GM23338 (cell line): ENCODE results near the gene SCN2B. TPM values are rescaled to one million over a fixed set of nuclear protein-coding genes. Genes with fewer than 3 reads are reported as not detected.

Experiments used
- ATAC-seq: fragments of 200-7000 bp; cut with Tn5 transposase; 3 replicates; pipeline ENCODE4 v1.9.1; 2020
- DNase-seq: peaks from one replicate; pipeline ENCODE4 v3.0.0-alpha.2; 2015; ENCODE audit warnings: low spot score
- H2AFZ ChIP-seq: fragments of 200-600 bp; sonication (generic); 2 replicates; pipeline ENCODE4 v1.8.0; 2016; ENCODE audit warnings: antibody characterized with exemption, mild to moderate bottlenecking, moderate library complexity
- H3F3A ChIP-seq: fragments of 200-600 bp; sonication (generic); replicated peaks from 2 replicates; pipeline ENCODE4 v1.8.0; 2017; ENCODE audit warnings: antibody characterized with exemption, mixed run types, low read depth
- H3K27ac ChIP-seq: fragments of 200-600 bp; sonication (generic); 2 replicates; pipeline ENCODE4 v1.6.1; 2016; ENCODE audit warnings: low read depth
- H3K27me3 ChIP-seq: fragments of 200-600 bp; sonication (generic); 2 replicates; pipeline ENCODE4 v1.8.0; 2016; ENCODE audit warnings: mild to moderate bottlenecking, mixed run types, moderate library complexity; ENCODE audit not compliant: insufficient read depth
- H3K36me3 ChIP-seq: fragments of 200-600 bp; sonication (generic); 2 replicates; pipeline ENCODE4 v1.8.0; 2016; ENCODE audit warnings: mild to moderate bottlenecking; ENCODE audit not compliant: insufficient read depth
- H3K4me1 ChIP-seq: fragments of 200-600 bp; sonication (generic); 2 replicates; pipeline ENCODE4 v1.8.0; 2016; ENCODE audit warnings: mild to moderate bottlenecking, moderate library complexity; ENCODE audit not compliant: insufficient read depth
- H3K4me2 ChIP-seq: fragments of 200-600 bp; sonication (generic); 2 replicates; pipeline ENCODE4 v1.7.1; 2017; ENCODE audit warnings: mixed run types
- H3K4me3 ChIP-seq: fragments of 200-600 bp; sonication (generic); 2 replicates; pipeline ENCODE4 v1.6.1; 2016; ENCODE audit warnings: mixed run types
- H3K79me2 ChIP-seq: fragments of 200-600 bp; sonication (generic); replicated peaks from 2 replicates; pipeline ENCODE4 v1.8.0; 2017; ENCODE audit warnings: mild to moderate bottlenecking; ENCODE audit not compliant: insufficient read depth
- H3K9me2 ChIP-seq: fragments of 200-600 bp; sonication (generic); 2 replicates; pipeline ENCODE4 v1.8.0; 2017; ENCODE audit not compliant: insufficient read depth
- H4K20me1 ChIP-seq: fragments of 200-600 bp; sonication (generic); replicated peaks from 2 replicates; pipeline ENCODE4 v1.8.0; 2017; ENCODE audit warnings: mild to moderate bottlenecking; ENCODE audit not compliant: insufficient read depth
- H3K27ac Mint-ChIP-seq: 2 replicates; pipeline ENCODE4 v1.8.0; 2020; ENCODE audit warnings: inconsistent platforms, mild to moderate bottlenecking, moderate library complexity, mixed read lengths
- H3K27me3 Mint-ChIP-seq: 3 replicates; pipeline ENCODE4 v1.8.0; 2022; ENCODE audit warnings: low read depth, mild to moderate bottlenecking, moderate library complexity, mixed read lengths, inconsistent platforms; ENCODE audit not compliant: insufficient read depth, poor library complexity
- H3K36me3 Mint-ChIP-seq: 3 replicates; pipeline ENCODE4 v1.8.0; 2021; ENCODE audit warnings: low read depth, mild to moderate bottlenecking, inconsistent platforms, moderate library complexity, mixed read lengths
- H3K4me1 Mint-ChIP-seq: 3 replicates; pipeline ENCODE4 v1.8.0; 2020; ENCODE audit warnings: mild to moderate bottlenecking, inconsistent platforms, mixed read lengths
- H3K4me3 Mint-ChIP-seq: 3 replicates; pipeline ENCODE4 v1.8.0; 2021; ENCODE audit warnings: moderate library complexity, mild to moderate bottlenecking, inconsistent platforms, mixed read lengths
- H3K9me3 Mint-ChIP-seq: 3 replicates; pipeline ENCODE4 v1.8.0; 2020; ENCODE audit warnings: moderate library complexity, mild to moderate bottlenecking, inconsistent platforms, mixed read lengths
- EZH2phosphoT487 ChIP-seq: fragments of 200-600 bp; sonication (generic); IDR thresholded peaks from one replicate; pipeline ENCODE4 v1.8.1; 2018; ENCODE audit warnings: antibody characterized with exemption; ENCODE audit not compliant: unreplicated experiment
- ZNF331 ChIP-seq: fragments of 250-450 bp; sonication (Bioruptor Pico); IDR thresholded peaks from 2 replicates; pipeline ENCODE4 v1.5.0; 2020; ENCODE audit warnings: low read depth, mild to moderate bottlenecking, moderate library complexity
- ZNF462 ChIP-seq: fragments of 250-450 bp; sonication (Bioruptor Pico); IDR thresholded peaks from 2 replicates; pipeline ENCODE4 v1.5.0; 2020; ENCODE audit warnings: mild to moderate bottlenecking, moderate library complexity
- polyA plus RNA-seq: library from polyadenylated mRNA; unstranded; fragments of >200 nt; fragmentation: Nextera tagmentation; extraction: Ambion mirVana; gene quantifications from 2 replicates; pipeline ENCODE4 v1.2.1, GENCODE V29; 2016
- total RNA-seq: library from RNA; depleted of rRNA; stranded (reverse); fragments of >200 nt; shearing (Covaris generic); gene quantifications from 2 replicates; pipeline ENCODE4 v1.2.3, GENCODE V29; 2014

Gene SCN2B
- total and polyA plus RNA-seq, 2 experiments from 2014 or later, result 0.03 TPM; not detected in 1

- no peaks in the 10 kb centered on the region for H3K9me2 ChIP-seq
- Mint-ChIP-seq H3K4me1 (peaks cover 31% of the 10 kb centered on the region), H3K9me3 (no peaks in the 10 kb centered on the region), H3K4me3 (peak overlapping the region; percentile 0; the same call in 1 of the 3 replicates), H3K36me3 (no peaks in the 10 kb centered on the region), H3K27ac (no peak overlapping the region), H3K27me3 (peaks cover 30% of the 10 kb centered on the region)
- peaks cover 65% of the 10 kb centered on the region for H3K27me3 ChIP-seq
- H3K27ac ChIP-seq, result no peak overlapping the region
- no peak overlapping the region for H3K4me2 ChIP-seq
- H3K4me1 ChIP-seq, result peaks cover 28% of the 10 kb centered on the region; the same call in 1 of the 2 replicates
- 0 out of 2 replicates have a peak, but pooled peaks cover 3% of the 10 kb centered on the region for H4K20me1 ChIP-seq
- H2AFZ ChIP-seq, result no peak overlapping the region
- TF ChIP-seq ZNF462 (CRISPR knock-in tag) (no peak), ZNF331 (CRISPR knock-in tag) (no peak), EZH2phosphoT487 (no peak)
- no peaks in the 10 kb centered on the region for H3F3A ChIP-seq
- no peaks in the 10 kb centered on the region for H3K79me2 ChIP-seq
- H3K4me3 ChIP-seq, result no peak overlapping the region
- DNase-seq, result no peak
- ATAC-seq, result no peak
- no peaks in the 10 kb centered on the region for H3K36me3 ChIP-seq
Measured at GRCh38 chr11:118144301-118145268, 31.9 kb downstream of the SCN2B start.
